ENCODE results near the gene LBHD2.
A peak's percentile ranks its signal among the peaks of the same experiment; 100 is the strongest.

Gene LBHD2

GRCh38 chr14:103068351-103069073 lies 15.5 kb upstream of the LBHD2 start:
- DNase-seq (ENCODE audit: low read depth in 2 of 2), result no peak

- DNase-seq (ENCODE audit: low read depth in 2 of 2), result no peak
These were observed 13.6 kb upstream of the LBHD2 start for GRCh38 chr14:103070263-103070885.

- DNase-seq (ENCODE audit: low read depth in 2 of 2), result no peak
These were observed 13.0 kb upstream of the LBHD2 start for GRCh38 chr14:103070971-103071542.

- DNase-seq (ENCODE audit: low read depth in 2 of 2), result no peak
These were observed 12.3 kb upstream of the LBHD2 start for GRCh38 chr14:103071544-103072251.

GRCh38 chr14:103072595-103073366 lies 11.2 kb upstream of the LBHD2 start:
- no peak for DNase-seq (ENCODE audit: low read depth in 2 of 2)

- DNase-seq (ENCODE audit: low read depth in 2 of 2), result no peak
These were observed 10.6 kb upstream of the LBHD2 start for GRCh38 chr14:103073367-103073875.

- DNase-seq (ENCODE audit: low read depth in 2 of 2), result no peak
These were observed 9.9 kb upstream of the LBHD2 start for GRCh38 chr14:103073876-103074728.

GRCh38 chr14:103074729-103075367 lies 9.2 kb upstream of the LBHD2 start:
- no peak for DNase-seq (ENCODE audit: low read depth in 2 of 2)

- DNase-seq (ENCODE audit: low read depth in 2 of 2), result peak; percentile 36 to 60
These were observed 5.6 kb upstream of the LBHD2 start for GRCh38 chr14:103078420-103078749.

- DNase-seq (ENCODE audit: low read depth in 2 of 2), result no peak
These were observed 5.0 kb upstream of the LBHD2 start for GRCh38 chr14:103078860-103079587.

GRCh38 chr14:103081951-103082350 lies 2.1 kb upstream of the LBHD2 start:
- no peak for DNase-seq (ENCODE audit: low read depth in 2 of 2)

- no peak for DNase-seq (ENCODE audit: low read depth in 2 of 2)
These were observed 1.4 kb downstream of the LBHD2 start for GRCh38 chr14:103085106-103086091.

- DNase-seq (ENCODE audit: low read depth in 2 of 2), result no peak
These were observed 2.8 kb downstream of the LBHD2 start for GRCh38 chr14:103086771-103087342.

- DNase-seq (ENCODE audit: low read depth in 2 of 2), result no peak
These were observed 3.4 kb downstream of the LBHD2 start for GRCh38 chr14:103087343-103087835.

- DNase-seq (ENCODE audit: low read depth in 2 of 2), result no peak
These were observed 4.9 kb downstream of the LBHD2 start for GRCh38 chr14:103088921-103089320.

- no peak for DNase-seq (ENCODE audit: low read depth in 2 of 2)
These were observed 5.7 kb downstream of the LBHD2 start for GRCh38 chr14:103089386-103090335.

All from stimulated activated CD8-positive, alpha-beta memory T cell treated with anti-CD3 and anti-CD28 coated beads, Interleukin-15, amount 100 ng/mL, for 4 hours (primary cell).